KMS-11 (cell line): ENCODE measurements around the gene RBM8A.
A peak's percentile ranks its signal among the peaks of the same experiment; 100 is the strongest.

Source experiments
- H2AFZ ChIP-seq: fragments of 200-600 bp; sonication (generic); 2 replicates; pipeline ENCODE4 v1.6.1; 2016; ENCODE audit warnings: antibody characterized with exemption, mixed run types, low read depth
- H3K27ac ChIP-seq: fragments of 200-600 bp; sonication (generic); 2 replicates; pipeline ENCODE4 v1.6.1; 2016; ENCODE audit warnings: mild to moderate bottlenecking, mixed run types
- H3K27me3 ChIP-seq: fragments of 200-600 bp; sonication (generic); 2 replicates; pipeline ENCODE4 v1.6.1; 2017; ENCODE audit warnings: mild to moderate bottlenecking, low read depth, mixed run types, moderate library complexity; ENCODE audit not compliant: insufficient read depth
- H3K36me3 ChIP-seq: fragments of 200-600 bp; sonication (generic); 2 replicates; pipeline ENCODE4 v1.6.1; 2017; ENCODE audit warnings: mild to moderate bottlenecking, mixed run types; ENCODE audit not compliant: insufficient read depth
- H3K4me1 ChIP-seq: fragments of 200-600 bp; sonication (generic); 2 replicates; pipeline ENCODE4 v1.6.1; 2016; ENCODE audit warnings: mild to moderate bottlenecking, low read depth, mixed run types; ENCODE audit not compliant: poor library complexity, severe bottlenecking
- H3K4me2 ChIP-seq: fragments of 200-600 bp; sonication (generic); 2 replicates; pipeline ENCODE4 v1.7.0; 2016; ENCODE audit warnings: mild to moderate bottlenecking, mixed run types
- H3K4me3 ChIP-seq: fragments of 200-600 bp; sonication (generic); IDR thresholded peaks from 2 replicates; pipeline ENCODE4 v1.6.1; 2017; ENCODE audit warnings: low read depth, low read length, mixed read lengths; ENCODE audit not compliant: insufficient read depth
- H3K79me2 ChIP-seq: fragments of 200-600 bp; sonication (generic); 2 replicates; pipeline ENCODE4 v1.6.1; 2016; ENCODE audit warnings: low read depth, mixed run types; ENCODE audit not compliant: insufficient read depth
- H3K9ac ChIP-seq: fragments of 200-600 bp; sonication (generic); 2 replicates; pipeline ENCODE4 v1.6.1; 2016; ENCODE audit warnings: mild to moderate bottlenecking, mixed run types
- H4K20me1 ChIP-seq: fragments of 200-600 bp; sonication (generic); 2 replicates; pipeline ENCODE4 v1.6.1; 2016; ENCODE audit warnings: mild to moderate bottlenecking, mixed run types; ENCODE audit not compliant: insufficient read depth
- TF ChIP-seq, protein P1 (sequence below): fragments of 200-600 bp; sonication (generic); conservative IDR thresholded peaks from 2 replicates; pipeline ENCODE4 v1.6.1; 2017; ENCODE audit warnings: low read depth, mild to moderate bottlenecking, antibody characterized with exemption, low read length, moderate library complexity, mixed read lengths

The RBM8A gene

DNA sequence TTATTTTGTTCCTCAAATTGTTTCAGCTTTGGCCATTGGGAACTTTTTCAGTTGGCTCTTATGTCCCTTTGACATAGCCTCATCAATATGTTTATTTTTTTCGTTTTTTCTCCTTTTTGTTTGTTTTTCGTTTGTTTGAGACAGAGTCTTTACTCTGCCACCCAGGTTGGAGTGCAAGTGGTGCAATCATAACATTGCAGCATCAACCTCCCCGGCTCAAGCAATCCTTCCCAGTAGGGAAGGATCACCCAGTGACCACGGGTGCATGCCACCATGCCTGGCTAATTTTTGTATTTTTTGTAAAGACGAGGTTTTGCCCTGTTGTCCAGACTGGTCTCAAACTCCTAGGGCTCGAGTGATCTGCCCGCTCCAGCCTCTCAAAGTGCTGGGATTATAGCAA, 45.3 kb upstream of the RBM8A start:
- no peaks in the 10 kb centered on the region for H3K27me3 ChIP-seq
- H3K79me2 ChIP-seq: no peaks in the 10 kb centered on the region
- peaks cover 6% of the 10 kb centered on the region for H3K4me1 ChIP-seq
- H3K27ac ChIP-seq: no peak overlapping the region
- H2AFZ ChIP-seq: no peak overlapping the region
- H3K36me3 ChIP-seq: no peaks in the 10 kb centered on the region
- H3K4me2 ChIP-seq: no peak overlapping the region
- TF ChIP-seq, protein P1, sequence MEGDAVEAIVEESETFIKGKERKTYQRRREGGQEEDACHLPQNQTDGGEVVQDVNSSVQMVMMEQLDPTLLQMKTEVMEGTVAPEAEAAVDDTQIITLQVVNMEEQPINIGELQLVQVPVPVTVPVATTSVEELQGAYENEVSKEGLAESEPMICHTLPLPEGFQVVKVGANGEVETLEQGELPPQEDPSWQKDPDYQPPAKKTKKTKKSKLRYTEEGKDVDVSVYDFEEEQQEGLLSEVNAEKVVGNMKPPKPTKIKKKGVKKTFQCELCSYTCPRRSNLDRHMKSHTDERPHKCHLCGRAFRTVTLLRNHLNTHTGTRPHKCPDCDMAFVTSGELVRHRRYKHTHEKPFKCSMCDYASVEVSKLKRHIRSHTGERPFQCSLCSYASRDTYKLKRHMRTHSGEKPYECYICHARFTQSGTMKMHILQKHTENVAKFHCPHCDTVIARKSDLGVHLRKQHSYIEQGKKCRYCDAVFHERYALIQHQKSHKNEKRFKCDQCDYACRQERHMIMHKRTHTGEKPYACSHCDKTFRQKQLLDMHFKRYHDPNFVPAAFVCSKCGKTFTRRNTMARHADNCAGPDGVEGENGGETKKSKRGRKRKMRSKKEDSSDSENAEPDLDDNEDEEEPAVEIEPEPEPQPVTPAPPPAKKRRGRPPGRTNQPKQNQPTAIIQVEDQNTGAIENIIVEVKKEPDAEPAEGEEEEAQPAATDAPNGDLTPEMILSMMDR: no peak
- no peak overlapping the region for H3K9ac ChIP-seq
- no peak overlapping the region for H3K4me3 ChIP-seq
- no peaks in the 10 kb centered on the region for H4K20me1 ChIP-seq

DNA sequence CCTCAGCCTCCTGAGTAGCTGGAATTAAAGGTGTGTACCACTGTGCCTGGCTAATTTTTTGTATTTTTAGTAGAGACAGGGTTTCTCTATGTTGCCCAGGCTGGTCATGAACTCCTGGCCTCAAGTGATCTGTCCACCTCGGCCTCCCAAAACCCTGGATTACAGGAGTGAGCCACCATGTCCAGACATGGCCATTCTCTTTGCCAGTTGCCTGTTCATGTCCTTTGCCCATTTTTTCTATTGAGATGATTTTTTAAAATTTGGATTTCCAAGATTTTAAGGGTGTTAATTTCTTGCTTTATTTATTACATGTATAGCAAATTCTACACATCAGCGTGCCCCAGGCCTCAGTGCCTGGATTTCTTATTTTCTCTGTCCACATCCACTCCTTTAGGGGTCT, 40.0 kb upstream of the RBM8A start:
- Histone ChIP-seq H3K27me3 (no peaks in the 10 kb centered on the region), H4K20me1 (no peaks in the 10 kb centered on the region), H3K4me2 (no peak overlapping the region), H3K79me2 (no peaks in the 10 kb centered on the region), H3K4me3 (no peak overlapping the region), H3K27ac (no peak overlapping the region), H3K4me1 (peaks cover 21% of the 10 kb centered on the region), H3K9ac (no peak overlapping the region), H3K36me3 (no peaks in the 10 kb centered on the region), H2AFZ (no peak overlapping the region)
- TF ChIP-seq, protein P1: no peak

- peak overlapping the region; percentile 4; the same call in 1 of the 2 replicates for H3K27ac ChIP-seq
- no peaks in the 10 kb centered on the region for H3K36me3 ChIP-seq
- H3K4me3 ChIP-seq: peak overlapping the region; percentile 100
- no peaks in the 10 kb centered on the region for H3K27me3 ChIP-seq
- no peaks in the 10 kb centered on the region for H3K79me2 ChIP-seq
- peak overlapping the region; percentile 88 for H3K4me2 ChIP-seq
- H2AFZ ChIP-seq: peak overlapping the region; percentile 72
- peaks cover 21% of the 10 kb centered on the region for H3K4me1 ChIP-seq
- no peaks in the 10 kb centered on the region for H4K20me1 ChIP-seq
- TF ChIP-seq, protein P1: no peak; the same call in 1 of the 2 replicates
- peak overlapping the region; percentile 33; the same call in 1 of the 2 replicates for H3K9ac ChIP-seq
Observed at GRCh38 chr1:145965119-145965744, 37.9 kb upstream of the RBM8A start.

DNA sequence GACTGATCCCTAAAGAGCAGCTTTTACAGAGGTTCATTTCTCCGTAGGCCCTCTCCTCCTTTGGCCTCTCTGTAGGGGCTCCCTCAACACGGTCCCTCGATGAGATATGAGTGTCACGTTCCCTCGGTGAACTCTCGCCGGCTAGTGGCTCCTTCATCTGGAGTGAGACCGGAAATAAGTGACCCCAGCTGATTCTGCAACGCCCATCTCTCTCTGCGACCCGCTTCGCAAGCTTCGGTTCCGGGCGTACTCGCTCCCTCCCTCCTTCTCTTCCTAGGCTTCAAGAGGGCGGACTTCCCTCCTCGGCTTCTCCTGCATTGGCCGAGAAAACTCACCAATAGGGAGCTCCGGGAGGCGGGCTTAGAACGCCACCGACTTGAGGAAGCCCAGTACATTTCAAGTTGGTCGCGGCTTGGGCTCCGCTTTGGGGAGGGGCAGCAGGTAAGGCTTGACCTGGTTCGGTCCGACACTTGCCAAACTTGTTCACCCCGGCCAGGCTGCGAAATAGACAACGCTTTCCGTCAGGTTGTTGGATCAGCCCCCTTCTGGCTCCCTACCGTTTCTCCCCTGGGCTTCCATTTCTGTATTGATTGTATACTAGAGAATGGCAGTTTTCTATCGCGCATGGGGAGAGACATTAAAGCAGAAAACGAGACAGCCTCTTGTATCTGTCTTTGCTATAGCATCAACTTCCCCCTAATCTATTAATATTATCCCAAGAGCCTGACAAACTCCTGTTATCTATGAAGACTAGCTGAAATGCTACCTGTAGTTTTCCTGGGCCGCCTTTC, 37.2 kb upstream of the RBM8A start, which contains the start of the genes ANKRD34A and POLR3GL:
TSS of gene ANKRD34A (minus strand) at position 248 of the 791 bp plus-strand sequence. CDS start 2,816 bp downstream, outside the sequence.
TSS of gene POLR3GL (plus strand) at position 363 of the 791 bp plus-strand sequence. CDS start 10,176 bp downstream, outside the sequence.
- H3K9ac ChIP-seq: peak within 1 kb of the TSS; percentile 33; the same call in 1 of the 2 replicates
- H3K4me1 ChIP-seq: peaks cover 21% of the 10 kb centered on the region
- TF ChIP-seq, protein P1: 0 out of 2 replicates have a peak, but pooled peaks have one; percentile 22
- peak within 1 kb of the TSS; percentile 4; the same call in 1 of the 2 replicates for H3K27ac ChIP-seq
- H3K4me3 ChIP-seq: peak within 1 kb of the TSS; percentile 100
- H2AFZ ChIP-seq: peak within 1 kb of the TSS; percentile 72
- peak within 1 kb of the TSS; percentile 88 for H3K4me2 ChIP-seq
- no peaks in the 10 kb centered on the region for H4K20me1 ChIP-seq
- no peaks in the 10 kb centered on the region for H3K79me2 ChIP-seq
- no peaks in the 10 kb centered on the region for H3K36me3 ChIP-seq
- no peaks in the 10 kb centered on the region for H3K27me3 ChIP-seq
